Right lobe of liver (tissue), 6 donors: Measurements from ENCODE around the gene TRMT44. TPM values are rescaled to one million over a fixed set of nuclear protein-coding genes. Genes with fewer than 3 reads are reported as not detected.

Experiments used
- ATAC-seq, 4 donors: fragments of 200-7000 bp; cut with Tn5 transposase; one replicate each; pipeline ENCODE4 v1.9.1; 2020; ENCODE audit warnings: mild to moderate bottlenecking in 4 of 4, moderate library complexity in 4 of 4
- DNase-seq, 3 donors: peaks; one replicate each; pipeline ENCODE4 v3.0.0-alpha.2; 2020
- H3K27ac ChIP-seq, 3 donors: fragments of 200-600 bp; one replicate each; pipeline ENCODE4 v1.8.0; 2022
- H3K27me3 ChIP-seq, 2 donors: fragments of 200-600 bp; one replicate each; pipeline ENCODE4 v1.8.0; 2022
- H3K36me3 ChIP-seq, 4 donors: fragments of 200-600 bp; sonication (generic) in 1 of 4; one replicate each; pipeline versions ENCODE4 v1.5.1 to v1.8.0; 2017 to 2022; ENCODE audit warnings: control low read depth in 1 of 4
- H3K4me1 ChIP-seq, 4 donors: fragments of 200-600 bp; sonication (generic) in 1 of 4; one replicate each; pipeline versions ENCODE4 v1.5.1 to v1.8.0; 2017 to 2022; ENCODE audit warnings: control low read depth in 1 of 4
- H3K4me3 ChIP-seq, 3 donors: fragments of 200-600 bp; one replicate each; pipeline ENCODE4 v1.8.0; 2022
- H3K9me3 ChIP-seq, 4 donors: fragments of 200-600 bp; sonication (generic) in 1 of 4; one replicate each; pipeline versions ENCODE4 v1.5.1 to v1.8.0; 2017 to 2022; ENCODE audit warnings: control low read depth in 1 of 4
- CTCF ChIP-seq, 4 donors: fragments of 200-600 bp in 3 of 4; fragments of 450-650 bp in 1 of 4; IDR thresholded peaks; one replicate each; pipeline versions ENCODE4 v1.5.1 to v1.8.0; 2016 to 2022; ENCODE audit warnings: antibody characterized with exemption in 4 of 4, mild to moderate bottlenecking in 2 of 4
- POLR2A ChIP-seq: fragments of 450-650 bp; IDR thresholded peaks from one replicate; pipeline ENCODE4 v1.6.1; 2017; ENCODE audit warnings: antibody characterized with exemption, mild to moderate bottlenecking
- WGBS: methylation state at CpG from one replicate; pipeline ENCODE4 v1.1.6; 2018; ENCODE audit warnings: low coverage, low lambda C conversion rate; ENCODE audit not compliant: insufficient coverage; ENCODE audit errors: missing lambda C conversion rate; 5-methylcytosine and 5-hydroxymethylcytosine counted together
- intact Hi-C, 2 donors: fragments of 100-400 bp; cut with DNase I; formaldehyde crosslinking; loops; one replicate each; pipeline versions ENCODE4 v1.11.2 to v1.14.1; 2022
- total RNA-seq, 6 experiments: library from RNA; depleted of rRNA in 2 of 6; stranded (reverse); fragments of >200 nt in 2 of 6; fragmentation: NEBNext Ultra II Directional in 3 of 6; extraction: Animal tissue kit (Norgen Biotek cat#: 25700) in 3 of 6; gene quantifications; one replicate each; pipeline versions ENCODE4 v1.1.0 to v1.2.4, GENCODE V29; 2016 to 2023
- donor health status: DM: no; HTN: yes; CAD: no.
- donor health status: DM: no; HTN: no; CAD: no.
- donor health status: DM: no; HTN: no; CAD: no.
- donor health status: DM: no; HTN: yes; CAD: no.
- donor health status: DM: no; HTN: yes; CAD: no.

TRMT44 gene
- total RNA-seq, 6 experiments from 2014 or later = 8.8 to 10.6 (median 9.6) TPM

- Histone ChIP-seq H3K36me3 (peaks cover 0 to 48% (median 7%) of the 10 kb centered on the region in 4 donors), H3K9me3 (no peaks in the 10 kb centered on the region), H3K27ac (no peak overlapping the region), H3K4me1 (no peaks in the 10 kb centered on the region), H3K27me3 (no peaks in the 10 kb centered on the region), H3K4me3 (no peak overlapping the region)
- DNase-seq = no peak
- intact Hi-C loops = no loop called here
- 86% methylated on average over 11 of the region's 14 CpGs for WGBS
- TF ChIP-seq POLR2A (no peak), CTCF (IDR thresholded peaks at IDR 0.05) (no peak)
- ATAC-seq = no peak
Measured at GRCh38 chr4:8464381-8464780, 23.8 kb downstream of the TRMT44 start.

GRCh38 chr4:8465615-8466611 lies 25.3 kb downstream of the TRMT44 start:
- 60% methylated on average over 9 of the region's 31 CpGs for WGBS
- H3K27ac ChIP-seq = no peak overlapping the region
- intact Hi-C loops = loop anchor here in 1 of 2 donors (5.0 kb wide), 1 partner anchor 121 kb away; no protein-coding TSS in a partner anchor
- no peak overlapping the region for H3K4me3 ChIP-seq
- no peaks in the 10 kb centered on the region for H3K4me1 ChIP-seq
- no peaks in the 10 kb centered on the region for H3K9me3 ChIP-seq
- peaks cover 0 to 48% (median 7%) of the 10 kb centered on the region in 4 donors for H3K36me3 ChIP-seq
- H3K27me3 ChIP-seq = no peaks in the 10 kb centered on the region
- TF ChIP-seq CTCF (IDR thresholded peaks at IDR 0.05) = no peak
- TF ChIP-seq POLR2A = no peak
- ATAC-seq = no peak
- DNase-seq = no peak

DNA sequence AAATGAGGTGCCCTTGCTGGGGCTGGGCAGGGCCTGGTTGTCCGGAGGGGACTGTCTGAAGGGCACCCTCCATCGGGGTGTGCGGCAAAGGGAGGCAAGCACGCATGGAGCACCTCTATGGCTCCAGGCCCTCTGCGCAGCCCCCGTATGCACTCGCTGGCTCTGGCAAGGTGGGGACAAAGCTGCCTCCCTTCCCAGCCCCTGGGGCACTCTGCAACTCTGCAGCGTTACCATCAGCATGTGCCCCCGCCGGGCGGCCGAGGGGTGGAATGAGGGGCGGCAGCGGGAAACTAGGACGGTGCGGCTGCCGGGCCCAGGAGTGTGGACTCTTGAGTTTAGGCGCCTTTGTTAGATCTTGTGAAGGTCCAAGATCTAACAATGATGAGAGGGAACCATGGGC lies 26.4 kb downstream of the TRMT44 start:
- DNase-seq = no peak

More for the DNA sequence above, 26.4 kb downstream of the TRMT44 start:
- no peak overlapping the region for H3K4me3 ChIP-seq
- WGBS = no CpG with 5 or more reads among the region's 18 CpGs
- intact Hi-C loops = loop anchor here in 1 of 2 donors (5.0 kb wide), 1 partner anchor 120 kb away; no protein-coding TSS in a partner anchor
- H3K9me3 ChIP-seq = no peaks in the 10 kb centered on the region
- H3K4me1 ChIP-seq = no peaks in the 10 kb centered on the region
- ATAC-seq = no peak
- no peaks in the 10 kb centered on the region for H3K27me3 ChIP-seq
- peaks cover 0 to 44% (median 7%) of the 10 kb centered on the region in 4 donors for H3K36me3 ChIP-seq
- H3K27ac ChIP-seq = no peak overlapping the region
- TF ChIP-seq POLR2A = no peak
- TF ChIP-seq CTCF (IDR thresholded peaks at IDR 0.05) = no peak
